Measurements from ENCODE around the gene TRIM60. TPM values are rescaled to one million over a fixed set of nuclear protein-coding genes. Genes with fewer than 3 reads are reported as not detected.
A peak's percentile ranks its signal among the peaks of the same experiment; 100 is the strongest.
"Not testable (repeated sequence)": the region's sequence is repeated elsewhere in the genome, so short reads cannot be mapped to it uniquely, and the experiment has no call there.

TRIM60 gene
- total RNA-seq, 4 donors from 2014 or later: not detected

DNA sequence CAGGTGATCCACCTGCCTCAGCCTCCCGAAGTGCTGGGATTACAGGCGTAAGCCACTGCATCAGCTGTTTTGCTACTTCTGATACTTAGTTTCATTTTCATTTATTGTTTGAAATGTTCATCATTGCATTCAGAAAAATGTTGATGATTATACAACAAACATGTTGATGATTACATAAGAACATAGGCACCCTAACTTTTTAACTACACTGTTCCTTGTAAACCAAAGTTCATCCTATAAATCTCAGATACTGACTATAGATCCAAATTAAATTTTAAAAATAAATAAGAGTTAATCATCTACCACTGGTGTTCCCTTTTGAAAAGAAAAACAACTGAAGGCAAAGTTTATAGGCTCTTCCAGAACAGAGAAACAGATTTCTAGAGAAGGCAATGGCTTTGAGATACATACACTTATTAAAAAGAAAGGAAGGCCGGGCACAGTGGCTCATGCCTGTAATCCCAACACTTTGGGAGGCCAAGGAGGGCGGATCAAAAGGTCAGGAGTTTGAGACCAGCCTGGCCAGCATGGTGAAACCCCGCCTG is 45.3 kb downstream of the TRIM60 start:
- H3K4me1 ChIP-seq: peaks cover 0 to 18% (median 11%) of the 10 kb centered on the region in 4 donors
- H3K4me3 ChIP-seq: no peak overlapping the region
- no peaks in the 10 kb centered on the region for H3K36me3 ChIP-seq
- intact Hi-C loops (cut with DNase I; ENCODE audit: low total_unique reads): no loop called here
- WGBS, 2 donors (ENCODE audit: low coverage in 1 of 2): 51 to 52% methylated on average over 4 to 5 of the region's 5 CpGs
- in situ Hi-C loops (cut with MboI; ENCODE audit: low pct_ligation_motif_present in 1 of 4, low pct_unique_long_range_greater_than_20kb in 1 of 4, low sequenced_read_pairs in 3 of 4): loop anchor here in 2 of 4 donors (25.0 kb wide), 1 partner anchor 290 kb away; no protein-coding TSS in a partner anchor
- TF ChIP-seq POLR2AphosphoS5 (IDR thresholded peaks at IDR 0.05): peak in 1 of 3 donors; percentile 54
- TF ChIP-seq, protein P1, sequence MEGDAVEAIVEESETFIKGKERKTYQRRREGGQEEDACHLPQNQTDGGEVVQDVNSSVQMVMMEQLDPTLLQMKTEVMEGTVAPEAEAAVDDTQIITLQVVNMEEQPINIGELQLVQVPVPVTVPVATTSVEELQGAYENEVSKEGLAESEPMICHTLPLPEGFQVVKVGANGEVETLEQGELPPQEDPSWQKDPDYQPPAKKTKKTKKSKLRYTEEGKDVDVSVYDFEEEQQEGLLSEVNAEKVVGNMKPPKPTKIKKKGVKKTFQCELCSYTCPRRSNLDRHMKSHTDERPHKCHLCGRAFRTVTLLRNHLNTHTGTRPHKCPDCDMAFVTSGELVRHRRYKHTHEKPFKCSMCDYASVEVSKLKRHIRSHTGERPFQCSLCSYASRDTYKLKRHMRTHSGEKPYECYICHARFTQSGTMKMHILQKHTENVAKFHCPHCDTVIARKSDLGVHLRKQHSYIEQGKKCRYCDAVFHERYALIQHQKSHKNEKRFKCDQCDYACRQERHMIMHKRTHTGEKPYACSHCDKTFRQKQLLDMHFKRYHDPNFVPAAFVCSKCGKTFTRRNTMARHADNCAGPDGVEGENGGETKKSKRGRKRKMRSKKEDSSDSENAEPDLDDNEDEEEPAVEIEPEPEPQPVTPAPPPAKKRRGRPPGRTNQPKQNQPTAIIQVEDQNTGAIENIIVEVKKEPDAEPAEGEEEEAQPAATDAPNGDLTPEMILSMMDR (IDR thresholded peaks at IDR 0.05): no peak
- no peak for TF ChIP-seq EP300 (IDR thresholded peaks at IDR 0.05; ENCODE audit: low read depth)
- TF ChIP-seq POLR2A (IDR thresholded peaks at IDR 0.05): no peak
- H3K27ac ChIP-seq: peak overlapping the region; percentile 69 to 76 (median 73)
- H3K27me3 ChIP-seq: no peaks in the 10 kb centered on the region
- no peaks in the 10 kb centered on the region for H3K9me3 ChIP-seq
- DNase-seq: peak; percentile 15

DNA sequence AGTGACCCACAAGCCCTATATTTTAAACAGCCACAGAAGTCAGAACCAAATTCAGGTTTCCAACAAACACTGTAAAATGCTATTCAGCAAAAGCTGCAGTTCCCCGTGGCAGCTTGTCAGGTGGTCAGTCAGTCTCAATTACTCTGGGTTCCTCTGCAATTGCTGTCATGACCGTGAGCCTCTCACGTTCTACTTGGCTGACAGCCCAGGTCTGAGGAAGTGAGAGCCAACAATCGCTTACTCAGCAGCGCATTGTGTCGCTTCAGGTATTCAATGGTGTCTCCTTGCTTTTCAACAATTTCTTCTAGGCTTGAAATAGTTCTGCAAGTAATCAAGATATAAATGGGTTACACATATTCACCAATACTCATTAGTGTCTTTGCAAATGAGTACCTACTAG is 47.7 kb downstream of the TRIM60 start:
- peaks cover 0 to 18% (median 11%) of the 10 kb centered on the region in 4 donors for H3K4me1 ChIP-seq
- no peak for TF ChIP-seq POLR2A (IDR thresholded peaks at IDR 0.05)
- TF ChIP-seq, protein P1 (IDR thresholded peaks at IDR 0.05): no peak
- no peak for TF ChIP-seq POLR2AphosphoS5 (IDR thresholded peaks at IDR 0.05)
- no peak for TF ChIP-seq EP300 (IDR thresholded peaks at IDR 0.05; ENCODE audit: low read depth)
- in situ Hi-C loops (cut with MboI; ENCODE audit: low pct_ligation_motif_present in 1 of 4, low pct_unique_long_range_greater_than_20kb in 1 of 4, low sequenced_read_pairs in 3 of 4): loop anchor here in 2 of 4 donors (25.0 kb wide), 1 partner anchor 292 kb away; no protein-coding TSS in a partner anchor
- H3K36me3 ChIP-seq: no peaks in the 10 kb centered on the region
- no peaks in the 10 kb centered on the region for H3K27me3 ChIP-seq
- intact Hi-C loops (cut with DNase I; ENCODE audit: low total_unique reads): no loop called here
- no peak overlapping the region for H3K4me3 ChIP-seq
- 38% methylated on average over 6 of the region's 6 CpGs; no CpG with 5 or more reads in 1 of the 2 donors for WGBS, 2 donors (ENCODE audit: low coverage in 1 of 2)
- H3K9me3 ChIP-seq: no peaks in the 10 kb centered on the region
- H3K27ac ChIP-seq: peak overlapping the region in 3 of 4 donors; percentile 31 to 50 (median 35)
- peak; percentile 74 for DNase-seq

DNA sequence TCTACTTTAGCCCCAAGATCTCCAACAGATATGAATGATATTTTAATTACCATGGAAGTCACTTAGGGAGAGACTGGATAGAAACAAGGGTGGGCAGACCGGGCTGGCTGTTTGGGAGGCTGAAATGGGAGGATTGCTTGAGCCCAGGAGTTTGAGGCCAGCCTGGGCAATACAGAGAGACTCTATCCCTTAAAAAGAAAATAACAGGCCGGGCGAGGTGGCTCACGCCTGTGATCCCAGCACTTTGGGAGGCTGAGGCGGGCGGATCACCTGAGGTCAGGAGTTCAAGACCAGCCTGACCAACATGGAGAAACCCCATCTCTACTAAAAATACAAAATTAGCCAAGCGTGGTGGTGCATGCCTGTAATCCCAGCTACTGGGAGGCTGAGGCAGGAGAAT is 53.0 kb downstream of the TRIM60 start:
- intact Hi-C loops (cut with DNase I; ENCODE audit: low total_unique reads); H3K9me3 ChIP-seq; H3K4me3 ChIP-seq; DNase-seq; H3K4me1 ChIP-seq; H3K27me3 ChIP-seq; H3K27ac ChIP-seq: not testable (repeated sequence)
- in situ Hi-C loops (cut with MboI; ENCODE audit: low pct_ligation_motif_present in 1 of 4, low pct_unique_long_range_greater_than_20kb in 1 of 4, low sequenced_read_pairs in 3 of 4): loop anchor here in 2 of 4 donors (25.0 kb wide), 1 partner anchor 297 kb away; no protein-coding TSS in a partner anchor
- 80 to 97% methylated on average over 1 to 7 of the region's 7 CpGs for WGBS, 2 donors (ENCODE audit: low coverage in 1 of 2)
- H3K36me3 ChIP-seq: peaks cover 0 to 26% (median 10%) of the 10 kb centered on the region in 4 donors

DNA sequence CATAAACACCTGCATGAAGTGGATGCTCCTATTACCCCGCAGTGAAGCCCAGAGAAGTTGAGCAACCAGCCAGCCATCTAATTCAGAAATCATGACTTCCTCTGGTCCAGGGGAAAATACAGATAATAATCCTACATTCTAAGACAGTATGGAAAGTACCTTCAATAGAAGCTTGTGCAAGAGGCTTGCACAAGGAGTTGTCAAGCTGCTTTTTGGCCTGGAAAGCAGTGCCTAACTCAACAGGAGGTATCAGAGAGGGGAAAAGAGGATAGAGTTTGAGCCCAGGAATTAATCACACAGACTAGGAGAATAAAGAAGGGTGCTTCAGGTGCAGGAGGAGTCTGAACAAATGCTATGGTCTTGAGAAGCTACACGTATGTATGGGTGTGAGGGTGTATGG is 54.1 kb downstream of the TRIM60 start:
- Histone ChIP-seq H3K9me3 (no peaks in the 10 kb centered on the region), H3K27ac (no peak overlapping the region), H3K36me3 (peaks cover 0 to 26% (median 10%) of the 10 kb centered on the region in 4 donors), H3K4me1 (no peaks in the 10 kb centered on the region), H3K27me3 (no peaks in the 10 kb centered on the region), H3K4me3 (no peak overlapping the region)
- 90 to 100% methylated on average over 2 of the region's 2 CpGs for WGBS, 2 donors (ENCODE audit: low coverage in 1 of 2)
- intact Hi-C loops (cut with DNase I; ENCODE audit: low total_unique reads) (no loop called here), in situ Hi-C loops (cut with MboI; ENCODE audit: low pct_ligation_motif_present in 1 of 4, low pct_unique_long_range_greater_than_20kb in 1 of 4, low sequenced_read_pairs in 3 of 4) (loop anchor here in 2 of 4 donors (25.0 kb wide), 1 partner anchor 299 kb away; no protein-coding TSS in a partner anchor)
- DNase-seq: no peak
- no peak for TF ChIP-seq EP300 (IDR thresholded peaks at IDR 0.05; ENCODE audit: low read depth)
- TF ChIP-seq POLR2AphosphoS5 (IDR thresholded peaks at IDR 0.05): no peak

DNA sequence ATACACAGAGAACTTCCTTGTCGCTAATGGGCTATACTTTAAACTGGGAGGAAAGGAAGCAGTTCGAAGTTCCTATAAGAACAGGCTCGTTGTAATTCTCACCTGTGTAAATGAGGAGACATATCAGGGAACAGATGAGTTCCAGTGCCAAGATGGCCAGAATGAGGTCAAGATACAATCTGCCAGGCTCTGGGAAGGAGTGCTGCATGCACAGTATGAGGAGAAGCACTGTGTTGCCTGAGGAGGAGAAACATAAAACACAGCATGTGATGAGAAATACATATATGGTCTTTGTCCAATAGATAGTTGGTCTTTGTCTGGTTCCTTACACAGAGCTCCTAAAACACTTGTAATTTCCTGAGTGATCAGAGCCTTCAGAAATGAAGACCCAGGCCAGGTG is 56.6 kb downstream of the TRIM60 start:
- peaks cover 0 to 26% (median 10%) of the 10 kb centered on the region in 4 donors for H3K36me3 ChIP-seq
- H3K27me3 ChIP-seq: no peaks in the 10 kb centered on the region
- H3K27ac ChIP-seq: no peak overlapping the region
- 76% methylated on average over 3 of the region's 3 CpGs for WGBS, 2 donors (ENCODE audit: low coverage in 1 of 2)
- intact Hi-C loops (cut with DNase I; ENCODE audit: low total_unique reads): no loop called here
- TF ChIP-seq EP300 (IDR thresholded peaks at IDR 0.05; ENCODE audit: low read depth) (no peak), POLR2A (IDR thresholded peaks at IDR 0.05) (no peak), POLR2AphosphoS5 (IDR thresholded peaks at IDR 0.05) (no peak)
- TF ChIP-seq, protein P1 (IDR thresholded peaks at IDR 0.05): no peak
- no peaks in the 10 kb centered on the region for H3K9me3 ChIP-seq
- in situ Hi-C loops (cut with MboI; ENCODE audit: low pct_ligation_motif_present in 1 of 4, low pct_unique_long_range_greater_than_20kb in 1 of 4, low sequenced_read_pairs in 3 of 4): loop anchor here in 2 of 4 donors (25.0 kb wide), 1 partner anchor 301 kb away; no protein-coding TSS in a partner anchor
- H3K4me3 ChIP-seq: no peak overlapping the region
- no peak for DNase-seq
- no peaks in the 10 kb centered on the region for H3K4me1 ChIP-seq

Small RNAs within 50 kb of the gene (small RNA-seq; reads per million reads assigned to genes)
- 0 reads per million in 4 donors for gene AC106872.12

Other genes with a start within 250 kb of the TRIM60 start
- not detected for gene APELA, start 154.8 kb upstream of the TRIM60 start, total RNA-seq
- not detected for gene TRIM61, start 54.3 kb upstream of the TRIM60 start, total RNA-seq
- not detected for gene TRIM75, start 21.9 kb downstream of the TRIM60 start, total RNA-seq
- gene TMEM192, start 80.9 kb downstream of the TRIM60 start, total RNA-seq: 10 to 100 TPM in 2 of 4 donors, 1 to 10 TPM in 2; 2.4 to 20.3 (median 12.4) TPM
- gene KLHL2, start 175.6 kb downstream of the TRIM60 start, total RNA-seq: 10 to 100 TPM in 2 of 4 donors, 1 to 10 TPM in 2; 9.2 to 19.8 (median 12.0) TPM